HFFc6 (cell line): Measurements from ENCODE around the gene DNAJB6. TPM values are rescaled to one million over a fixed set of nuclear protein-coding genes. Genes with fewer than 3 reads are reported as not detected.

Experiments used
- DNase-seq: peaks from one replicate; pipeline ENCODE4 v3.0.0-alpha.2; 2018
- H3K27ac Mint-ChIP-seq: 2 replicates; pipeline ENCODE4 v1.8.0; 2020; ENCODE audit warnings: mild to moderate bottlenecking, mixed read lengths
- H3K27me3 Mint-ChIP-seq: 2 replicates; pipeline ENCODE4 v1.8.0; 2021; ENCODE audit warnings: mild to moderate bottlenecking, moderate library complexity, mixed read lengths; ENCODE audit not compliant: insufficient read depth
- H3K36me3 Mint-ChIP-seq: 2 replicates; pipeline ENCODE4 v1.8.0; 2021; ENCODE audit warnings: low read depth, mixed read lengths
- H3K4me1 Mint-ChIP-seq: 2 replicates; pipeline ENCODE4 v1.8.0; 2020; ENCODE audit warnings: low read depth, mixed read lengths
- H3K4me3 Mint-ChIP-seq: 2 replicates; pipeline ENCODE4 v1.8.0; 2020; ENCODE audit warnings: mild to moderate bottlenecking, moderate library complexity, mixed read lengths
- H3K9me3 Mint-ChIP-seq: 2 replicates; pipeline ENCODE4 v1.8.0; 2020; ENCODE audit warnings: mild to moderate bottlenecking, mixed read lengths
- total RNA-seq, 6 experiments: library from RNA; stranded (reverse); fragmentation: NEBNext Ultra II Directional; extraction: Animal tissue kit (Norgen Biotek cat#: 25700); gene quantifications; 2 replicates in 1 of 6; 3 replicates in 5 of 6; pipeline ENCODE4 v1.2.3, GENCODE V29; 2021
- TF ChIP-seq, protein P1 (sequence below): fragments of 200-600 bp; sonication (generic); IDR thresholded peaks from 2 replicates; pipeline ENCODE4 v1.5.0; 2021; ENCODE audit warnings: antibody characterized with exemption, mild to moderate bottlenecking

The DNAJB6 gene
- total RNA-seq, 6 experiments from 2014 or later: 135 to 204 (median 163) TPM

DNA sequence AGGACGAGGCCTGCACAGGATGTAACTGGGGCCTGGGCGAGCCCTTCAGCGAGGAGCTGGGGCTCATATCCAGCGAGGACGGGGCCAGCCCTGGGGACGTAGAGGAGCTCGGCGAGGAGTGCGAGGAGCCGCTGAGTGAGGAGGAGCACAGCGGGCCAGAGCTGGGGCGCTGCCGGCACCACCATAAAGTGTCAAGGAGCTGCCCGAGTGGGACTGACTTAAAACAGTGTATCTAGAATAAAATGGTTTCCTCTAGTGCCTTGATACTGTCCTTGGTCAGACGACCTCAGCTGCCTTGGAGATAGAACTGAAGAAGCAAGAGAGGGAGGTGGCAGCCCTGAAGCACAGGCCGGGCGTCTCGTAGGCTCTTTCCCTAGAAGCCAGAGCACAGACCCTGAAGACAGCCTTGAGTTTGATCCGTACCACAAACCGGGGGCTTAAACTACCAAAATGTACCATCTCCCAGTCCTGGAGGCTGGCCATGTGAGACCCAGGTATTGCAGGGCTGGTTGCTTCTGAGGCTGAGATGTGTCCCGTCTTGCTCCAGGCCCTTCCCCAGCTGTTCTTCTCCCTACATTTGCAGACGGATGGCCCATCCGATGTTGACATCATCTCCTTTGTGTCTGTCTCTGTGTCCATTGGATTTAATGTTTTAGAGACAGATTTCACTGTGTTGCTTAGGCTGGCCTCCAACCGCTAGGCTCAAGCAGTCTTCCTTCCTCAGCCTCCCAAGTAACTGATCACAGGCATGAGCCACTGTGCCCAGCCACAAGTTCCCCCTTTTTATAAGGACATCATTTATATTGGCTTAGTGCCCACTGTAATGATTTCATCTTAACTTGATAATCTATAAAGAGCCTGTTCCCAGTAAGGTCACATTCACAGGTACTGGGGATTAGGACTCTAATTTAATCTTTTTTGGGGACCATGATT, 35.8 kb downstream of the DNAJB6 start:
- Mint-ChIP-seq H3K27ac (no peak overlapping the region), H3K9me3 (no peaks in the 10 kb centered on the region), H3K4me3 (peak overlapping the region; percentile 41; the same call in 1 of the 2 replicates), H3K27me3 (peaks cover 4% of the 10 kb centered on the region), H3K36me3 (peaks cover 55% of the 10 kb centered on the region), H3K4me1 (peaks cover 17% of the 10 kb centered on the region; the same call in 1 of the 2 replicates)
- TF ChIP-seq, protein P1, sequence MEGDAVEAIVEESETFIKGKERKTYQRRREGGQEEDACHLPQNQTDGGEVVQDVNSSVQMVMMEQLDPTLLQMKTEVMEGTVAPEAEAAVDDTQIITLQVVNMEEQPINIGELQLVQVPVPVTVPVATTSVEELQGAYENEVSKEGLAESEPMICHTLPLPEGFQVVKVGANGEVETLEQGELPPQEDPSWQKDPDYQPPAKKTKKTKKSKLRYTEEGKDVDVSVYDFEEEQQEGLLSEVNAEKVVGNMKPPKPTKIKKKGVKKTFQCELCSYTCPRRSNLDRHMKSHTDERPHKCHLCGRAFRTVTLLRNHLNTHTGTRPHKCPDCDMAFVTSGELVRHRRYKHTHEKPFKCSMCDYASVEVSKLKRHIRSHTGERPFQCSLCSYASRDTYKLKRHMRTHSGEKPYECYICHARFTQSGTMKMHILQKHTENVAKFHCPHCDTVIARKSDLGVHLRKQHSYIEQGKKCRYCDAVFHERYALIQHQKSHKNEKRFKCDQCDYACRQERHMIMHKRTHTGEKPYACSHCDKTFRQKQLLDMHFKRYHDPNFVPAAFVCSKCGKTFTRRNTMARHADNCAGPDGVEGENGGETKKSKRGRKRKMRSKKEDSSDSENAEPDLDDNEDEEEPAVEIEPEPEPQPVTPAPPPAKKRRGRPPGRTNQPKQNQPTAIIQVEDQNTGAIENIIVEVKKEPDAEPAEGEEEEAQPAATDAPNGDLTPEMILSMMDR: no peak
- DNase-seq: no peak

DNA sequence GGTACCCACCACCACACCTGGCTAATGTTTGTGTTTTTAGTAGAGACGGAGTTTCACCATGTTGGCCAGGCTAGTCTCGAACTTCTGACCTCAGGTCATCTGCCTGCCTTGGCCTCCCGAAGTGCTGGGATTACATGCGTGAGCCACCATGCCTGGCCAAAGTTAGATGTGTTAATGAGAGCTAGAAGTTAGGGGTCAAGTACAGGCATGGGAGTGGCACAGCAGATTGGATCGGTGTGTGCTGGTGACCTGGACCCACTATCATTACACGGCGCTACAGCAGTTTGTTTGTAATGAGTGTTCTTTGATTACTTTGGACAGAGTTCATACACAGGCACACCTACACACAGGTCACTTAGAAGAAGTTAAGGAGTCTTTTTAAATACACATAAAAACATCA, 36.7 kb downstream of the DNAJB6 start:
- Mint-ChIP-seq H3K27me3 (peaks cover 4% of the 10 kb centered on the region), H3K4me3 (no peak overlapping the region), H3K27ac (peak overlapping the region; percentile 54), H3K9me3 (no peaks in the 10 kb centered on the region), H3K36me3 (peaks cover 56% of the 10 kb centered on the region), H3K4me1 (peaks cover 17% of the 10 kb centered on the region; the same call in 1 of the 2 replicates)
- DNase-seq: no peak
- TF ChIP-seq, protein P1: no peak

DNA sequence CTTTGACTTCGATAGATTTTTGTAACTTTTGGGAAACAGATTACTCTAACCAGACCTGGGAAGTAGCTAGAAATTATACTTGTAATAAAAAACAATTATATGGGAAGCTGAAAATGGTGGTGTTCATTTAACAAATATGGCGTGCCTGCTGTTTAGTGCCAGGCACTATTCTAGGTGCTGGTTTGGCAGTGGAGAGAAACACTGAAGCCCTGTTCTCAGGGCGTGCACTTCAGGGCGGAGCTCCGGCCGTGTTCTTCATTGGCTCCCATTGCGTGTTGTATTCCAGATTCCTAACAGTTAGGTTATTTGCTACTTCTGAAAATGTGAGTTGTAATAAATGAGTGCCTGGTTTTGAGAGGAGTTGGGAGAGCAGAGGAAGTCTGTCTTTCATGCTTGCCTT, 38.6 kb downstream of the DNAJB6 start:
- DNase-seq: no peak
- H3K27ac Mint-ChIP-seq: no peak overlapping the region
- H3K27me3 Mint-ChIP-seq: peaks cover 7% of the 10 kb centered on the region
- TF ChIP-seq, protein P1: no peak
- no peaks in the 10 kb centered on the region for H3K9me3 Mint-ChIP-seq
- no peak overlapping the region for H3K4me3 Mint-ChIP-seq
- H3K4me1 Mint-ChIP-seq: peaks cover 17% of the 10 kb centered on the region; the same call in 1 of the 2 replicates
- peaks cover 47% of the 10 kb centered on the region for H3K36me3 Mint-ChIP-seq

DNA sequence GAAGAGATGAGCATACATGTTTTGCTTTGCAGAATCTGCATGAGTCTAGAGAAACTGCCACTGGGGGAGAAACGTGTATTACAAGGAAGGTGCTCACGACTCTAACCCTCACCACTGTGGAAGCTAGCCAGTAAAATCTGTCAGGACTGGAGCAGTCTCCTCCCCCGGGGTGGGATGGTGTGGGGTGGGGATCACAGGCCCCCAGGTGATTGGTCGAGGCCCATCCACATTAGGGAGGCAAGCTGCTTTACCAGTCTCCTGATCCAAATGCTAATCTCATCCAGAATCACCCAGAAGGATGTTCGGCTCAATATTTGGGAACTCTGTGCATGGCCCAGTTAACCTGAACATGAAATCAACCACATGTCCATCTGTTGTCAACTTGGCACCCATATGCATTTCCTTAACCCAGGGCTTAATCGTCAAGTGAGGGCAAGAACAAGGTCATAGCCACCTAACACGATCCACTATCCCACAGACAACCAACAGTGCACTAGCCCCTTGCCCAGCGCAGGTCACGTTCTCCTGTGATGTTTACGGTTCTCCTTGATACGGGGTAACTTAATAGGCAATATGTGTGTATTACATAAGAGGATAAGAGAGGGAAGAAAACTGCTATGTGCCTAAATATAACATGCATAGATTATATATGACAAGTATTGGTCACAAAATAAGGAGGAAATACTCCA, 40.8 kb downstream of the DNAJB6 start:
- Mint-ChIP-seq H3K27ac (peak overlapping the region; percentile 40), H3K36me3 (peaks cover 46% of the 10 kb centered on the region), H3K4me3 (no peak overlapping the region), H3K27me3 (peaks cover 7% of the 10 kb centered on the region; the same call in 1 of the 2 replicates), H3K9me3 (no peaks in the 10 kb centered on the region), H3K4me1 (peaks cover 17% of the 10 kb centered on the region; the same call in 1 of the 2 replicates)
- no peak for DNase-seq
- TF ChIP-seq, protein P1: no peak

GRCh38 chr7:157378390-157378789, 41.6 kb downstream of the DNAJB6 start:
- TF ChIP-seq, protein P1: no peak
- Mint-ChIP-seq H3K9me3 (no peaks in the 10 kb centered on the region), H3K4me3 (no peak overlapping the region), H3K36me3 (peaks cover 42% of the 10 kb centered on the region), H3K4me1 (peaks cover 17% of the 10 kb centered on the region; the same call in 1 of the 2 replicates), H3K27me3 (peaks cover 7% of the 10 kb centered on the region; the same call in 1 of the 2 replicates), H3K27ac (0 out of 2 replicates have a peak overlapping the region, but pooled peaks have one; percentile 40)
- DNase-seq: no peak
